HepG2 (cell line): ENCODE data around the gene CERS1. TPM values are rescaled to one million over a fixed set of nuclear protein-coding genes. Genes with fewer than 3 reads are reported as not detected.

ENCODE experiments used
- ARHGAP35 ChIP-seq: sonication (generic); formaldehyde crosslinking; IDR thresholded peaks from 2 replicates; pipeline ENCODE4 v1.9.0; 2022; ENCODE audit warnings: mild to moderate bottlenecking, inconsistent platforms, moderate library complexity, missing genetic modification reagents, borderline replicate concordance
- ARID4A ChIP-seq: sonication (generic); formaldehyde crosslinking; IDR thresholded peaks from 2 replicates; pipeline ENCODE4 v1.5.0; 2020; ENCODE audit warnings: mild to moderate bottlenecking, missing genetic modification reagents, borderline replicate concordance
- BHLHE40 ChIP-seq: IDR thresholded peaks from 2 replicates; pipeline ENCODE4 v1.6.1; 2011; ENCODE audit warnings: low read length, improper control_type of control experiment
- HNRNPLL ChIP-seq: fragments of 200-400 bp; formaldehyde crosslinking; IDR thresholded peaks from 2 replicates; pipeline ENCODE4 v1.6.1; 2017; ENCODE audit warnings: mild to moderate bottlenecking, low read depth, low read length; ENCODE audit not compliant: poor library complexity, severe bottlenecking
- KAT7 ChIP-seq: IDR thresholded peaks from 2 replicates; pipeline ENCODE4 v1.6.1; 2018; ENCODE audit warnings: borderline replicate concordance, missing compliant biosample characterization
- KAT8 ChIP-seq: IDR thresholded peaks from 2 replicates; pipeline ENCODE4 v1.6.1; 2016; ENCODE audit warnings: missing genetic modification reagents, missing compliant biosample characterization
- MED13 ChIP-seq: sonication (generic); formaldehyde crosslinking; IDR thresholded peaks from 2 replicates; pipeline ENCODE4 v1.5.0; 2020; ENCODE audit warnings: missing genetic modification reagents
- NKX3-1 ChIP-seq: sonication (generic); formaldehyde crosslinking; IDR thresholded peaks from 2 replicates; pipeline ENCODE4 v1.5.0; 2020; ENCODE audit warnings: missing genetic modification reagents
- NRL ChIP-seq: sonication (generic); formaldehyde crosslinking; IDR thresholded peaks from 2 replicates; pipeline ENCODE4 v1.5.0; 2020; ENCODE audit warnings: missing genetic modification reagents, mild to moderate bottlenecking, moderate library complexity, borderline replicate concordance
- PAXIP1 ChIP-seq: sonication (generic); formaldehyde crosslinking; conservative IDR thresholded peaks from 2 replicates; pipeline ENCODE4 v1.4.0; 2020; ENCODE audit warnings: mild to moderate bottlenecking, missing genetic modification reagents, moderate library complexity
- RFX3 ChIP-seq: IDR thresholded peaks from 2 replicates; pipeline ENCODE4 v1.6.1; 2016; ENCODE audit warnings: missing biosample characterization, missing genetic modification reagents
- SALL1 ChIP-seq: sonication (generic); formaldehyde crosslinking; IDR thresholded peaks from 2 replicates; pipeline ENCODE4 v1.8.0; 2022; ENCODE audit warnings: mild to moderate bottlenecking, missing genetic modification reagents
- SIN3A ChIP-seq: IDR thresholded peaks from 2 replicates; pipeline ENCODE4 v1.6.1; 2011; ENCODE audit warnings: low read depth, mild to moderate bottlenecking, control low read depth, low read length, borderline replicate concordance
- SNAPC5 ChIP-seq: sonication (generic); formaldehyde crosslinking; IDR thresholded peaks from 2 replicates; pipeline ENCODE4 v1.8.1; 2023; ENCODE audit warnings: mild to moderate bottlenecking, missing genetic modification reagents, borderline replicate concordance
- SPEN ChIP-seq: sonication (generic); formaldehyde crosslinking; IDR thresholded peaks from 2 replicates; pipeline ENCODE4 v1.5.1; 2020; ENCODE audit warnings: low read depth, mild to moderate bottlenecking, missing genetic modification reagents
- STAG1 ChIP-seq: sonication (generic); formaldehyde crosslinking; IDR thresholded peaks from 2 replicates; pipeline ENCODE4 v1.4.0; 2020; ENCODE audit warnings: missing genetic modification reagents
- XRCC5 ChIP-seq: fragments of 200-400 bp; formaldehyde crosslinking; optimal IDR thresholded peaks from 2 replicates; pipeline ENCODE3; 2017; ENCODE audit warnings: mild to moderate bottlenecking, low read length
- ZNF570 ChIP-seq: sonication (generic); formaldehyde crosslinking; IDR thresholded peaks from 2 replicates; pipeline ENCODE4 v1.4.0; 2020; ENCODE audit warnings: mild to moderate bottlenecking, missing genetic modification reagents, borderline replicate concordance
- ZNF75D ChIP-seq: sonication (generic); formaldehyde crosslinking; IDR thresholded peaks from 2 replicates; pipeline ENCODE4 v1.8.1; 2023; ENCODE audit warnings: missing genetic modification reagents, mild to moderate bottlenecking, borderline replicate concordance
- polyA plus RNA-seq, 8 experiments: library from polyadenylated mRNA; depleted of rRNA in 3 of 8; stranded (reverse) in 7 of 8; unstranded in 1 of 8; fragments of >200 nt; fragmentation: Illumina TruSeq in 4 of 8; extraction: Trizol in 4 of 8; gene quantifications; 2 replicates each; pipeline versions ENCODE4 v1.2.1 to v1.2.3, GENCODE V29; 2011 to 2016; ENCODE audit warnings: low read depth in 4 of 8, missing spikeins in 1 of 8, mixed read lengths in 1 of 8; ENCODE audit not compliant: insufficient read depth in 1 of 8
- total RNA-seq, 5 experiments: library from RNA; depleted of rRNA; stranded (reverse); fragments of >200 nt; fragmentation: Illumina TruSeq; extraction: Trizol; gene quantifications; 2 replicates each; pipeline ENCODE4 v1.2.3, GENCODE V29; 2016; ENCODE audit warnings: low read depth in 1 of 5
- TF ChIP-seq, protein P1 (sequence below): sonication (generic); formaldehyde crosslinking; IDR thresholded peaks from 2 replicates; pipeline ENCODE4 v1.4.0; 2020; ENCODE audit warnings: mild to moderate bottlenecking, missing genetic modification reagents

The CERS1 gene
- total and polyA plus RNA-seq, 2 of the 13 experiments (the other 11 are each of a cell fraction or from before 2014, with no cell fraction given) = 4.6 to 9.8 TPM

- no peak for TF ChIP-seq ZNF75D
- no peak for TF ChIP-seq BHLHE40
- peak; percentile 26; the same call in 1 of the 2 replicates for TF ChIP-seq SALL1 (CRISPR knock-in tag)
- peak; percentile 33 for TF ChIP-seq XRCC5
- TF ChIP-seq PAXIP1 = no peak
- TF ChIP-seq MED13 (CRISPR knock-in tag) = no peak
- no peak for TF ChIP-seq NKX3-1 (CRISPR knock-in tag)
- TF ChIP-seq HNRNPLL = no peak
- peak; percentile 35; the same call in 1 of the 2 replicates for TF ChIP-seq ARID4A (CRISPR knock-in tag)
- 0 out of 2 replicates have a peak, but pooled peaks have one; percentile 29 for TF ChIP-seq SPEN (CRISPR knock-in tag)
- no peak for TF ChIP-seq ARHGAP35 (CRISPR knock-in tag)
- TF ChIP-seq STAG1 (CRISPR knock-in tag) = peak; percentile 94
- TF ChIP-seq ZNF570 (CRISPR knock-in tag) = no peak
- TF ChIP-seq, protein P1, sequence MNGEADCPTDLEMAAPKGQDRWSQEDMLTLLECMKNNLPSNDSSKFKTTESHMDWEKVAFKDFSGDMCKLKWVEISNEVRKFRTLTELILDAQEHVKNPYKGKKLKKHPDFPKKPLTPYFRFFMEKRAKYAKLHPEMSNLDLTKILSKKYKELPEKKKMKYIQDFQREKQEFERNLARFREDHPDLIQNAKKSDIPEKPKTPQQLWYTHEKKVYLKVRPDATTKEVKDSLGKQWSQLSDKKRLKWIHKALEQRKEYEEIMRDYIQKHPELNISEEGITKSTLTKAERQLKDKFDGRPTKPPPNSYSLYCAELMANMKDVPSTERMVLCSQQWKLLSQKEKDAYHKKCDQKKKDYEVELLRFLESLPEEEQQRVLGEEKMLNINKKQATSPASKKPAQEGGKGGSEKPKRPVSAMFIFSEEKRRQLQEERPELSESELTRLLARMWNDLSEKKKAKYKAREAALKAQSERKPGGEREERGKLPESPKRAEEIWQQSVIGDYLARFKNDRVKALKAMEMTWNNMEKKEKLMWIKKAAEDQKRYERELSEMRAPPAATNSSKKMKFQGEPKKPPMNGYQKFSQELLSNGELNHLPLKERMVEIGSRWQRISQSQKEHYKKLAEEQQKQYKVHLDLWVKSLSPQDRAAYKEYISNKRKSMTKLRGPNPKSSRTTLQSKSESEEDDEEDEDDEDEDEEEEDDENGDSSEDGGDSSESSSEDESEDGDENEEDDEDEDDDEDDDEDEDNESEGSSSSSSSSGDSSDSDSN (CRISPR knock-in tag) = 0 out of 2 replicates have a peak, but pooled peaks have one; percentile 20
- no peak for TF ChIP-seq KAT7 (CRISPR knock-in tag)
- TF ChIP-seq NRL (CRISPR knock-in tag) = peak; percentile 55; the same call in 1 of the 2 replicates
- TF ChIP-seq SIN3A = no peak
- TF ChIP-seq KAT8 (CRISPR knock-in tag) = no peak
- no peak for TF ChIP-seq RFX3 (CRISPR knock-in tag)
- TF ChIP-seq SNAPC5 (CRISPR knock-in tag) = no peak
Observed at GRCh38 chr19:18846862-18847548, 49.0 kb downstream of the CERS1 start (continued).
